ENCODE results near the gene CD47.

GRCh38 chr3:108110934-108111333, 20.1 kb upstream of the CD47 start:
- TF ChIP-seq, protein P1, sequence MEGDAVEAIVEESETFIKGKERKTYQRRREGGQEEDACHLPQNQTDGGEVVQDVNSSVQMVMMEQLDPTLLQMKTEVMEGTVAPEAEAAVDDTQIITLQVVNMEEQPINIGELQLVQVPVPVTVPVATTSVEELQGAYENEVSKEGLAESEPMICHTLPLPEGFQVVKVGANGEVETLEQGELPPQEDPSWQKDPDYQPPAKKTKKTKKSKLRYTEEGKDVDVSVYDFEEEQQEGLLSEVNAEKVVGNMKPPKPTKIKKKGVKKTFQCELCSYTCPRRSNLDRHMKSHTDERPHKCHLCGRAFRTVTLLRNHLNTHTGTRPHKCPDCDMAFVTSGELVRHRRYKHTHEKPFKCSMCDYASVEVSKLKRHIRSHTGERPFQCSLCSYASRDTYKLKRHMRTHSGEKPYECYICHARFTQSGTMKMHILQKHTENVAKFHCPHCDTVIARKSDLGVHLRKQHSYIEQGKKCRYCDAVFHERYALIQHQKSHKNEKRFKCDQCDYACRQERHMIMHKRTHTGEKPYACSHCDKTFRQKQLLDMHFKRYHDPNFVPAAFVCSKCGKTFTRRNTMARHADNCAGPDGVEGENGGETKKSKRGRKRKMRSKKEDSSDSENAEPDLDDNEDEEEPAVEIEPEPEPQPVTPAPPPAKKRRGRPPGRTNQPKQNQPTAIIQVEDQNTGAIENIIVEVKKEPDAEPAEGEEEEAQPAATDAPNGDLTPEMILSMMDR (conservative IDR thresholded peaks at IDR 0.05; ENCODE audit: low read depth, low read length): no peak
- no peak for TF ChIP-seq EZH2 (IDR thresholded peaks at IDR 0.05; ENCODE audit: borderline replicate concordance, low read depth, low read length, poor library complexity, severe bottlenecking)

All from A673 (cell line).